Peyer's patch (tissue), 4 donors: ENCODE data around the gene APOA4. TPM values are rescaled to one million over a fixed set of nuclear protein-coding genes. Genes with fewer than 3 reads are reported as not detected.

Experiments used
- DNase-seq, 3 donors: peaks; one replicate each; pipeline ENCODE4 v3.0.0-alpha.2; 2017 to 2019
- H3K27ac ChIP-seq, 4 donors: fragments of 200-600 bp; sonication (generic); one replicate each; pipeline ENCODE4 v1.5.1; 2016 to 2019
- H3K27me3 ChIP-seq, 2 donors: fragments of 200-600 bp; sonication (generic); one replicate each; pipeline ENCODE4 v1.5.1; 2019
- H3K36me3 ChIP-seq, 3 donors: fragments of 200-600 bp; sonication (generic); one replicate each; pipeline ENCODE4 v1.5.1; 2016 to 2019
- H3K4me1 ChIP-seq, 4 donors: fragments of 200-600 bp; sonication (generic); one replicate each; pipeline ENCODE4 v1.5.1; 2016 to 2019
- H3K4me3 ChIP-seq, 4 donors: fragments of 200-600 bp; sonication (generic); 1 replicate in 3 of 4; 2 replicates in 1 of 4; pipeline ENCODE4 v1.5.1; 2016 to 2019; ENCODE audit warnings: mild to moderate bottlenecking in 1 of 4
- H3K9me3 ChIP-seq, 4 donors: fragments of 200-600 bp; sonication (generic); one replicate each; pipeline ENCODE4 v1.5.1; 2016 to 2019; ENCODE audit warnings: mild to moderate bottlenecking in 1 of 4
- CTCF ChIP-seq, 6 experiments: fragments of 450-650 bp in 4 of 6; fragments of 200-600 bp in 2 of 6; sonication (generic) in 1 of 6; IDR thresholded peaks; one replicate each; pipeline ENCODE4 v1.5.1; 2017 to 2019; ENCODE audit warnings: antibody characterized with exemption in 6 of 6, mild to moderate bottlenecking in 3 of 6, moderate library complexity in 1 of 6
- POLR2A ChIP-seq, 2 donors: fragments of 450-650 bp; IDR thresholded peaks; one replicate each; pipeline ENCODE4 v1.5.1; 2017; ENCODE audit warnings: antibody characterized with exemption in 2 of 2, mild to moderate bottlenecking in 2 of 2, moderate library complexity in 2 of 2
- total RNA-seq, 4 donors: library from RNA; depleted of rRNA; stranded (reverse); fragments of >200 nt; gene quantifications; one replicate each; pipeline ENCODE4 v1.1.0, GENCODE V29; 2016

The APOA4 gene
- total RNA-seq, 4 donors from 2014 or later = 107 to 10,211 (median 6,146) TPM

- no peak for DNase-seq
- peak overlapping the region in 1 of 4 donors; percentile 74 for H3K27ac ChIP-seq
- H3K4me3 ChIP-seq = no peak overlapping the region
- TF ChIP-seq CTCF (IDR thresholded peaks at IDR 0.05) (no peak), POLR2A (IDR thresholded peaks at IDR 0.05) (no peak)
- peaks cover 0 to 35% (median 0%) of the 10 kb centered on the region in 3 donors for H3K36me3 ChIP-seq
- H3K9me3 ChIP-seq = no peaks in the 10 kb centered on the region
- no peaks in the 10 kb centered on the region for H3K4me1 ChIP-seq
- H3K27me3 ChIP-seq = no peaks in the 10 kb centered on the region
Measured at GRCh38 chr11:116842117-116842516, 19.0 kb upstream of the APOA4 start.

GRCh38 chr11:116840746-116841296, 17.7 kb upstream of the APOA4 start:
- no peaks in the 10 kb centered on the region for H3K9me3 ChIP-seq
- H3K4me3 ChIP-seq = no peak overlapping the region
- no peak overlapping the region for H3K27ac ChIP-seq
- H3K27me3 ChIP-seq = no peaks in the 10 kb centered on the region
- peaks cover 0 to 11% (median 2%) of the 10 kb centered on the region in 4 donors for H3K4me1 ChIP-seq
- TF ChIP-seq CTCF (IDR thresholded peaks at IDR 0.05) = no peak
- no peak for TF ChIP-seq POLR2A (IDR thresholded peaks at IDR 0.05)
- no peak for DNase-seq
- H3K36me3 ChIP-seq = peaks cover 0 to 22% (median 0%) of the 10 kb centered on the region in 3 donors

GRCh38 chr11:116840224-116840745, 17.2 kb upstream of the APOA4 start:
- Histone ChIP-seq H3K27me3 (no peaks in the 10 kb centered on the region), H3K4me1 (peaks cover 0 to 16% (median 5%) of the 10 kb centered on the region in 4 donors), H3K36me3 (peaks cover 0 to 16% (median 0%) of the 10 kb centered on the region in 3 donors), H3K27ac (no peak overlapping the region), H3K4me3 (no peak overlapping the region), H3K9me3 (no peaks in the 10 kb centered on the region)
- TF ChIP-seq CTCF (IDR thresholded peaks at IDR 0.05) = no peak
- no peak for TF ChIP-seq POLR2A (IDR thresholded peaks at IDR 0.05)
- DNase-seq = no peak

GRCh38 chr11:116838321-116839084, 15.4 kb upstream of the APOA4 start:
- no peak overlapping the region for H3K4me3 ChIP-seq
- peaks cover 0 to 21% (median 6%) of the 10 kb centered on the region in 4 donors for H3K4me1 ChIP-seq
- peak in 1 of 2 donors; percentile 45 for TF ChIP-seq POLR2A (IDR thresholded peaks at IDR 0.05)
- no peak for TF ChIP-seq CTCF (IDR thresholded peaks at IDR 0.05)
- peaks cover 0 to 1% (median 0%) of the 10 kb centered on the region in 3 donors for H3K36me3 ChIP-seq
- peak in 2 of 3 donors; percentile 61 to 83 for DNase-seq
- H3K27me3 ChIP-seq = no peaks in the 10 kb centered on the region
- no peaks in the 10 kb centered on the region for H3K9me3 ChIP-seq
- peak overlapping the region in 2 of 4 donors; percentile 76 to 82 for H3K27ac ChIP-seq

GRCh38 chr11:116837231-116838091, 14.4 kb upstream of the APOA4 start, which contains the start of gene APOA1:
Gene APOA1, minus strand, starts transcription at chr11:116837622. Its CDS starts 235 bp downstream, at chr11:116837387.
- Histone ChIP-seq H3K4me1 (peaks cover 0 to 21% (median 6%) of the 10 kb centered on the region in 4 donors), H3K4me3 (peak within 1 kb of the TSS in 2 of 4 donors; percentile 43 to 47), H3K36me3 (no peaks in the 10 kb centered on the region), H3K27ac (peak within 1 kb of the TSS in 3 of 4 donors; percentile 45 to 82 (median 76)), H3K9me3 (no peaks in the 10 kb centered on the region), H3K27me3 (no peaks in the 10 kb centered on the region)
- TF ChIP-seq CTCF (IDR thresholded peaks at IDR 0.05) (no peak), POLR2A (IDR thresholded peaks at IDR 0.05) (peak; percentile 57 to 59)
- DNase-seq = peak in 2 of 3 donors; percentile 60 to 72
